Heart left ventricle (tissue), 13 donors: ENCODE data around the gene CDX1.

ENCODE experiments used
- CTCF ChIP-seq, 12 donors: fragments of 200-600 bp; sonication (generic) in 4 of 12; IDR thresholded peaks; one replicate each; pipeline versions ENCODE4 v1.5.0 to v1.8.0; 2018 to 2022; ENCODE audit warnings: antibody characterized with exemption in 12 of 12, mild to moderate bottlenecking in 5 of 12
- POLR2A ChIP-seq, 2 donors: fragments of 450-650 bp; IDR thresholded peaks; one replicate each; pipeline ENCODE4 v1.6.1; 2017; ENCODE audit warnings: antibody characterized with exemption in 2 of 2, mild to moderate bottlenecking in 2 of 2, moderate library complexity in 2 of 2
- donor health status: ischemic (EF 13 %, LVEDD 7.1; RV severe dilation, severe dysfunction).
- donor health status: DM: no; HTN: yes; CAD: no.
- donor health status: DM: no; HTN: no; CAD: no.
- donor health status: ischemic (EF 25% LVEDD 6.9; RV normal size, moderate dysfunction).
- donor health status: ischemic (EF 25% LVEDD 5.7; RV mildly dilated, moderate dysfunction).
- donor health status: ischemic (EF 35%, LVEDD 5.7; RV mildly dilated, moderate dysfunction).
- donor health status: nonischemic (EF 11% LVEDD 7.7; RV severe dilation, severe dysfunction).
- donor health status: DM: yes; HTN: yes; CAD: no.
- donor health status: PGD.
- donor health status: ischemic (EF 29% LVEDD 5.4; RV normal size, mild dysfunction).
- donor health status: nonischemic (EF 23%, LVEDD 6.1; RV moderate dilation, normal function).

GRCh38 chr5:150196514-150196913 lies 29.9 kb downstream of the CDX1 start:
- TF ChIP-seq POLR2A (IDR thresholded peaks at IDR 0.05), result no peak
- TF ChIP-seq CTCF (IDR thresholded peaks at IDR 0.05), result no peak
